ENCODE results near the gene MTREX. TPM values are rescaled to one million over a fixed set of nuclear protein-coding genes. Genes with fewer than 3 reads are reported as not detected.

The MTREX gene
- total and polyA plus RNA-seq, 2 of the 8 experiments (the other 6 are each of a cell fraction or from before 2014, with no cell fraction given) = 16.0 to 130 TPM

DNA sequence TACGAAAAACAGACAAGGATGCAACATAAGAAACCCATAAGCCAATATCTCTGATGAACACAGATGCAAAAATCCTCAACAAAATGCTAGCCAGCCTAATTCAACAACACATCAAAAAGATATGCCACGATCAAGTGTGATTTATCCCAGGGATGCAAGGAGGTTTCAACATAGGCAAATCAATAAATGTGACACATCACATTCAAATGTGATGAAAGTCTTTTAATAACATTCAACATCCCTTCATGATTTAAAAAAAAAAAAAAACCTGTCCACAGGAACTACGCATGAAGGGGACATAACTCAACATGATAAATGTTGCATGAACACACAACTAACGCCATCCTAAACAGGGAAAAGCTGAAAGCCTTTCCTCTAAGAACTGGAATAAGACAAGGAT, 124.8 kb downstream of the MTREX start:
- ChIA-PET CTCF (ENCODE audit: partially characterized antibody) (no interaction called here), POLR2A (ENCODE audit: partially characterized antibody) (interaction anchor here (0.6 kb wide), 1 partner anchor 63 kb away, joined by 3 read pairs; no protein-coding TSS in a partner anchor)
- Histone ChIP-seq H3K79me1 (ENCODE audit: low read depth, low read length) (peaks cover 7% of the 10 kb centered on the region), H2BK20ac (ENCODE audit: low read length) (no peak overlapping the region), H2BK5ac (ENCODE audit: low read depth, low read length) (no peak overlapping the region), H3K27ac (ENCODE audit: low read depth, low read length) (no peak overlapping the region), H4K20me1 (replicated peaks in 1 of 2; ENCODE audit: control insufficient read depth in 1 of 2, insufficient read depth in 2 of 2, low read length in 2 of 2) (no peaks in the 10 kb centered on the region), H2BK120ac (replicated peaks; ENCODE audit: low read depth, low read length) (no peak overlapping the region), H3K9ac (replicated peaks in 1 of 4; ENCODE audit: extremely low read depth in 1 of 4, low read depth in 3 of 4, low read length in 3 of 4) (no peak overlapping the region), H3K36me3 (ENCODE audit: control insufficient read depth in 2 of 4, insufficient read depth in 4 of 4, low read length in 3 of 4) (peaks cover 0 to 71% (median 34%) of the 10 kb centered on the region in 4 experiments; a peak in 6 of 8 replicates), H3K4me3 (ENCODE audit: extremely low read depth in 1 of 4, insufficient read depth in 2 of 4, low read depth in 3 of 4, low read length in 4 of 4) (no peak overlapping the region), H3K18ac (ENCODE audit: extremely low read depth, low read length) (no peak overlapping the region), H2AFZ (ENCODE audit: low read length) (no peak overlapping the region), H2AK5ac (ENCODE audit: low read depth, low read length) (no peak overlapping the region), H3K14ac (ENCODE audit: insufficient read length) (no peak overlapping the region), H3K23me2 (ENCODE audit: low read depth, low read length) (no peaks in the 10 kb centered on the region), H3K4ac (replicated peaks; ENCODE audit: insufficient read length, low read depth, low read length) (no peak overlapping the region), H2BK15ac (ENCODE audit: low read length) (no peak overlapping the region), H3K9me3 (ENCODE audit: insufficient read depth in 2 of 2, low read depth in 1 of 2, low read length in 1 of 2) (peaks cover 15 to 20% of the 10 kb centered on the region in 2 experiments), H3K27me3 (replicated peaks in 1 of 4; ENCODE audit: control insufficient read depth in 3 of 4, extremely low read depth in 1 of 4, insufficient read depth in 3 of 4, low read length in 3 of 4) (no peaks in the 10 kb centered on the region), H4K8ac (ENCODE audit: extremely low read depth, insufficient read depth, low read length) (no peak overlapping the region), H2BK12ac (ENCODE audit: low read depth, low read length) (no peak overlapping the region), H4K91ac (replicated peaks; ENCODE audit: insufficient read length, low read length) (no peak overlapping the region), H3K4me1 (replicated peaks in 1 of 4; ENCODE audit: control insufficient read depth in 3 of 4, insufficient read depth in 4 of 4, low read length in 3 of 4) (no peaks in the 10 kb centered on the region; a peak in 1 of 7 replicates), H3K56ac (replicated peaks; ENCODE audit: insufficient read length, low read depth, low read length) (no peak overlapping the region), H3K23ac (ENCODE audit: insufficient read length) (no peak overlapping the region), H4K5ac (ENCODE audit: insufficient read length, low read depth, low read length) (no peak overlapping the region), H3K79me2 (ENCODE audit: control insufficient read depth in 1 of 2, insufficient read depth in 2 of 2, low read length in 2 of 2) (peaks cover 0 to 26% of the 10 kb centered on the region in 2 experiments; a peak in 3 of 4 replicates), H3K4me2 (ENCODE audit: insufficient read depth in 1 of 2, low read depth in 2 of 2, low read length in 2 of 2) (no peak overlapping the region)
- WGBS, 2 experiments (ENCODE audit: extremely low coverage in 1 of 2, insufficient coverage in 1 of 2, insufficient read length in 1 of 2, insufficient replicate concordance in 2 of 2, low coverage in 1 of 2, low lambda C conversion rate in 2 of 2, missing lambda C conversion rate in 1 of 2) = 98% methylated on average over 4 of the region's 4 CpGs; no CpG with 5 or more reads in 1 of the 2 experiments
- FAIRE-seq = no peak
- DNase-seq (ENCODE audit: low read depth in 1 of 2, low spot score in 2 of 2) = no peak
- TF ChIP-seq HDAC2 (IDR thresholded peaks at IDR 0.05; ENCODE audit: borderline replicate concordance in 1 of 2, low read depth in 2 of 2, low read length in 2 of 2) (no peak), CTBP2 (IDR thresholded peaks at IDR 0.05; ENCODE audit: borderline replicate concordance, insufficient read depth, insufficient read length, low read length) (no peak), FOSL1 (IDR thresholded peaks at IDR 0.05; ENCODE audit: insufficient read depth, low read depth, low read length) (no peak), MAX (IDR thresholded peaks at IDR 0.05) (no peak), SP2 (IDR thresholded peaks at IDR 0.05; ENCODE audit: low read length) (no peak), SAP30 (IDR thresholded peaks at IDR 0.05; ENCODE audit: insufficient read depth, insufficient replicate concordance, low read length) (no peak), TBP (IDR thresholded peaks at IDR 0.05; ENCODE audit: low read depth, low read length) (no peak), YY1 (IDR thresholded peaks at IDR 0.05; ENCODE audit: low read depth, low read length) (no peak), TEAD4 (IDR thresholded peaks at IDR 0.05; ENCODE audit: low read depth, low read length) (no peak), JUN (IDR thresholded peaks at IDR 0.05; ENCODE audit: low read depth, low read length) (no peak), KDM1A (IDR thresholded peaks at IDR 0.05; ENCODE audit: borderline replicate concordance, low read length) (no peak), EP300 (IDR thresholded peaks at IDR 0.05; ENCODE audit: borderline replicate concordance in 1 of 2, low read depth in 2 of 2, low read length in 2 of 2) (no peak)
